Left lobe of liver (tissue), 2 donors: ENCODE measurements around the gene LARGE1. TPM values are rescaled to one million over a fixed set of nuclear protein-coding genes. Genes with fewer than 3 reads are reported as not detected.

Source experiments
- ATAC-seq: fragments of 200-7000 bp; cut with Tn5 transposase; one replicate; pipeline ENCODE4 v1.9.1; 2020; ENCODE audit warnings: mild to moderate bottlenecking, moderate library complexity
- DNase-seq: peaks from one replicate; pipeline ENCODE4 v3.0.0-alpha.2; 2020; ENCODE audit warnings: low spot score
- total RNA-seq: library from RNA; stranded (reverse); gene quantifications from one replicate; pipeline ENCODE4 v1.2.1, GENCODE V29; 2021
- donor health status: DM: no; HTN: no; CAD: no; lungs with moderate emphysema.
- donor health status: DM: no; HTN: yes; CAD: no.

Gene LARGE1
- 27.2 TPM for total RNA-seq

- DNase-seq = peak; percentile 66
- peak; percentile 16 for ATAC-seq
These were observed at the start of gene LARGE1 for GRCh38 chr22:33920197-33920540. Gene LARGE1 (minus strand): TSS chr22:33920476.

- DNase-seq = no peak
- no peak for ATAC-seq
These were observed 48.8 kb upstream of the LARGE1 start for GRCh38 chr22:33969045-33969444.

GRCh38 chr22:33964121-33964520 lies 43.8 kb upstream of the LARGE1 start:
- DNase-seq (no peak), ATAC-seq (no peak)

GRCh38 chr22:33962409-33962808 lies 42.1 kb upstream of the LARGE1 start:
- ATAC-seq (no peak), DNase-seq (no peak)

- ATAC-seq (peak; percentile 32), DNase-seq (no peak)
These were observed 38.5 kb upstream of the LARGE1 start for GRCh38 chr22:33958741-33959140.

- DNase-seq (no peak), ATAC-seq (no peak)
These were observed 36.8 kb upstream of the LARGE1 start for GRCh38 chr22:33957086-33957485.

- ATAC-seq (no peak), DNase-seq (no peak)
These were observed 32.5 kb upstream of the LARGE1 start for GRCh38 chr22:33952776-33953175.

- ATAC-seq = no peak
- no peak for DNase-seq
These were observed 20.5 kb upstream of the LARGE1 start for GRCh38 chr22:33940741-33941140.

- ATAC-seq (no peak), DNase-seq (no peak)
These were observed 12.7 kb upstream of the LARGE1 start for GRCh38 chr22:33932997-33933396.

- no peak for ATAC-seq
- DNase-seq = no peak
These were observed 11.1 kb upstream of the LARGE1 start for GRCh38 chr22:33931406-33931805.

- DNase-seq (no peak), ATAC-seq (no peak)
These were observed 7.5 kb upstream of the LARGE1 start for GRCh38 chr22:33927752-33928151.

- no peak for DNase-seq
- no peak for ATAC-seq
These were observed 4.9 kb upstream of the LARGE1 start for GRCh38 chr22:33925194-33925593.

GRCh38 chr22:33923660-33924246 lies 3.5 kb upstream of the LARGE1 start:
- ATAC-seq (peak; percentile 42), DNase-seq (peak; percentile 71)

GRCh38 chr22:33923033-33923432 lies 2.8 kb upstream of the LARGE1 start:
- no peak for DNase-seq

GRCh38 chr22:33922349-33922681 lies 2.0 kb upstream of the LARGE1 start:
- DNase-seq (peak; percentile 58), ATAC-seq (peak; percentile 2)

More at GRCh38 chr22:33923033-33923432, 2.8 kb upstream of the LARGE1 start:
- no peak for ATAC-seq

- DNase-seq (peak; percentile 75), ATAC-seq (peak; percentile 45)
These were observed 1.5 kb upstream of the LARGE1 start for GRCh38 chr22:33921525-33922348.

GRCh38 chr22:33920927-33921524 lies 750 bp upstream of the LARGE1 start:
- ATAC-seq (peak; percentile 83), DNase-seq (peak; percentile 99)

GRCh38 chr22:33919391-33920196 lies 682 bp downstream of the LARGE1 start:
- peak; percentile 5 for ATAC-seq

GRCh38 chr22:33918676-33919365 lies 1.5 kb downstream of the LARGE1 start:
- no peak for ATAC-seq
- no peak for DNase-seq

More at GRCh38 chr22:33919391-33920196, 682 bp downstream of the LARGE1 start:
- DNase-seq = peak; percentile 58

- DNase-seq (no peak), ATAC-seq (no peak)
These were observed 2.4 kb downstream of the LARGE1 start for GRCh38 chr22:33917744-33918406.
